NCI-H1694 treated with DMSO at 0.1 percent for 48 hours (cell line): Measurements from ENCODE around the gene PXK.
"Not testable (repeated sequence)": the region's sequence is repeated elsewhere in the genome, so short reads cannot be mapped to it uniquely, and the experiment has no call there.

Experiments
- DNase-seq: peaks from one replicate; lab custom pipeline; 2025; lab: John Stamatoyannopoulos, UW

Gene PXK

GRCh38 chr3:58332575-58333188 lies at the start of gene PXK:
Gene PXK, plus strand, starts transcription at chr3:58332892. Its CDS starts 97 bp downstream, at chr3:58332989.
- no peak for DNase-seq

- no peak for DNase-seq
These were observed 47.4 kb upstream of the PXK start for GRCh38 chr3:58285334-58285733.

GRCh38 chr3:58287354-58287753 lies 45.3 kb upstream of the PXK start:
- no peak for DNase-seq

GRCh38 chr3:58288011-58288728 lies 44.5 kb upstream of the PXK start:
- DNase-seq, result no peak

GRCh38 chr3:58288964-58289613 lies 43.6 kb upstream of the PXK start:
- DNase-seq, result not testable (repeated sequence)

- DNase-seq, result not testable (repeated sequence)
These were observed 42.2 kb upstream of the PXK start for GRCh38 chr3:58290446-58290845.

- DNase-seq, result no peak
These were observed 40.9 kb upstream of the PXK start for GRCh38 chr3:58291671-58292338.

- DNase-seq, result no peak
These were observed 39.8 kb upstream of the PXK start for GRCh38 chr3:58292866-58293265.

- no peak for DNase-seq
These were observed 39.2 kb upstream of the PXK start for GRCh38 chr3:58293516-58293915.

- DNase-seq, result no peak
These were observed 36.4 kb upstream of the PXK start for GRCh38 chr3:58296269-58296668.

- no peak for DNase-seq
These were observed 35.8 kb upstream of the PXK start for GRCh38 chr3:58296843-58297242.

- no peak for DNase-seq
These were observed 34.5 kb upstream of the PXK start for GRCh38 chr3:58298190-58298589.

GRCh38 chr3:58299075-58299474 lies 33.6 kb upstream of the PXK start:
- no peak for DNase-seq

- peak; percentile 18 for DNase-seq
These were observed 32.7 kb upstream of the PXK start for GRCh38 chr3:58299839-58300516.

GRCh38 chr3:58305882-58306711 lies 26.6 kb upstream of the PXK start, which contains the start of the genes HTD2 and RPP14:
Gene HTD2, plus strand, starts transcription at chr3:58306520. Its CDS starts 11,094 bp downstream, at chr3:58317614.
Gene RPP14, plus strand, starts transcription at chr3:58306245. Its CDS starts 4,085 bp downstream, at chr3:58310330.
- peak; percentile 71 for DNase-seq

- no peak for DNase-seq
These were observed 25.0 kb upstream of the PXK start for GRCh38 chr3:58307639-58308215.

GRCh38 chr3:58308728-58309127 lies 24.0 kb upstream of the PXK start:
- no peak for DNase-seq

GRCh38 chr3:58317811-58318210 lies 14.9 kb upstream of the PXK start:
- no peak for DNase-seq

- no peak for DNase-seq
These were observed 10.9 kb upstream of the PXK start for GRCh38 chr3:58321791-58322190.

GRCh38 chr3:58322793-58323192 lies 9.9 kb upstream of the PXK start:
- no peak for DNase-seq
